Activated T-helper 2 cell treated with anti-CD3 and anti-CD28 coated beads, Interferon-gamma antibody, Interleukin-2, Interleukin-4, amounts not matched to agents 10 μg/mL and 5 μg/mL and 100 μg/mL, durations not matched to agents 14 hours and 24 hours and 36 hours (primary cell): ENCODE results near the gene RPS6KA4. TPM values are rescaled to one million over a fixed set of nuclear protein-coding genes. Genes with fewer than 3 reads are reported as not detected.
"Not testable (repeated sequence)": the region's sequence is repeated elsewhere in the genome, so short reads cannot be mapped to it uniquely, and the experiment has no call there.

Source experiments
- DNase-seq: peaks from one replicate; pipeline ENCODE4 v3.0.0; 2021; ENCODE audit warnings: low spot score
- H3K27ac Mint-ChIP-seq: one replicate; pipeline ENCODE4 v1.8.0; 2021; ENCODE audit warnings: mixed read lengths
- H3K27me3 Mint-ChIP-seq: one replicate; pipeline ENCODE4 v1.8.0; 2021; ENCODE audit warnings: low read depth, mixed read lengths
- H3K36me3 Mint-ChIP-seq: one replicate; pipeline ENCODE4 v1.8.0; 2021; ENCODE audit warnings: low read depth, mixed read lengths
- H3K4me1 Mint-ChIP-seq: one replicate; pipeline ENCODE4 v1.8.0; 2021; ENCODE audit warnings: low read depth, mixed read lengths
- H3K4me3 Mint-ChIP-seq: one replicate; pipeline ENCODE4 v1.8.0; 2021; ENCODE audit warnings: low read depth, mild to moderate bottlenecking, moderate library complexity, mixed read lengths
- H3K9me3 Mint-ChIP-seq: one replicate; pipeline ENCODE4 v1.8.0; 2021; ENCODE audit warnings: mixed read lengths
- intact Hi-C: fragments of 100-400 bp; cut with micrococcal nuclease; formaldehyde crosslinking; loops from one replicate; pipeline ENCODE4 v1.15.1; 2023
- total RNA-seq: library from RNA; stranded (reverse); gene quantifications from 2 replicates; pipeline ENCODE4 v1.2.3, GENCODE V29; 2022

RPS6KA4 gene
- total RNA-seq, 1 donor from 2014 or later: 38.7 TPM

DNA sequence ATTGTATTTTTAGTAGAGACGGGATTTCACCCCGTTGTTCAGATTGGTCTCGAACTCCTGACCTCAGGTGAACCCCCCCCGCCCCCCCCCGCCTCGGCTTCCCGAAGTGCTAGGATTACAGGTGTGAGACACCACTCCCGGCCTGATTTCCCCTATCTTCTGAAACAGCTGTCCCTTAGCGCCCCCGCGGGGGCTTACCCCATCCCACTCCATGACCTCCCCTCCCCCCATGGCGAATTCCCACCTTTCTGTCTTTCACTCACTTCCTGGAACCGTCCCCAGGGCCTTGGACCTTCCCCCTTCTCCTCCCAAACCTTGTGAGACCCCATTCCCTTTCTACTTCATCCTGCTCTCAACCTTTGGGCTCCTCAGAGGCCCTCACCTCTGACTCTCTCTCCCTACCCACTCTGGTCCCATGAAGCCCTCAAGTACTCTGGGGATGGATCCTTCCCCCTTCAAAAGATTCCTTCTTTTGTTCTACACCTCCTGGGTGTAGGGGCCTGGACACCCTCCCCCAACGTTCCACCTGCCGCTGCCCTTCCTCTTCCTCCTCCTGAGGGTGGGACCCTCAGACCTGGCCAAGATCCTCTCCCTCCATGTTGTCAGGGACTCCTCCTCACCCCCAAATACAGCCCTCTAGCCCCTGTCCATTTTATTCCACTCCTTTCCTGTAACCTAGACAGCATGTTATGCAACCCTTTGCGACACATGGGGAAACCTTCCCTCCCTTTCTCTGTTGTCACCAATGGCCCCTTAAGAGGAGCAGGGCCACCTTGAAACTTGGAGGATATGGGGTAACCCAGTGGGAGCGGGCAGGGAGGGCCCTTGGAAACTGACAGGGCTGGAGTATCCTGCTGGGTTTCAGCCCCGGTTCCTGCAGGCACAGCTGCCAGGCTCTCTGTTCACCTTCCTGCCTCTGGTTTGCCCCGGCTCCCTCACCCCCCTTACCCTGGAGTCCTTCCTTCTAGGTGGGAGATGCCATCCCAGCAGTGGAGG lies 39.9 kb upstream of the RPS6KA4 start:
- Mint-ChIP-seq H3K27me3 (no peaks in the 10 kb centered on the region), H3K36me3 (peaks cover 48% of the 10 kb centered on the region), H3K4me3 (peak overlapping the region; percentile 96), H3K27ac (peak overlapping the region; percentile 99), H3K4me1 (peaks cover 29% of the 10 kb centered on the region), H3K9me3 (no peaks in the 10 kb centered on the region)
- intact Hi-C loops: loop anchor here (2.0 kb wide), 1 partner anchor 14 kb away; no protein-coding TSS in a partner anchor
- DNase-seq: no peak

GRCh38 chr11:64320556-64320955 lies 38.4 kb upstream of the RPS6KA4 start:
- intact Hi-C loops: no loop called here
- H3K4me1 Mint-ChIP-seq: peaks cover 27% of the 10 kb centered on the region
- peak overlapping the region; percentile 53 for H3K27ac Mint-ChIP-seq
- no peaks in the 10 kb centered on the region for H3K9me3 Mint-ChIP-seq
- no peak overlapping the region for H3K4me3 Mint-ChIP-seq
- no peak for DNase-seq
- peaks cover 35% of the 10 kb centered on the region for H3K36me3 Mint-ChIP-seq
- no peaks in the 10 kb centered on the region for H3K27me3 Mint-ChIP-seq

DNA sequence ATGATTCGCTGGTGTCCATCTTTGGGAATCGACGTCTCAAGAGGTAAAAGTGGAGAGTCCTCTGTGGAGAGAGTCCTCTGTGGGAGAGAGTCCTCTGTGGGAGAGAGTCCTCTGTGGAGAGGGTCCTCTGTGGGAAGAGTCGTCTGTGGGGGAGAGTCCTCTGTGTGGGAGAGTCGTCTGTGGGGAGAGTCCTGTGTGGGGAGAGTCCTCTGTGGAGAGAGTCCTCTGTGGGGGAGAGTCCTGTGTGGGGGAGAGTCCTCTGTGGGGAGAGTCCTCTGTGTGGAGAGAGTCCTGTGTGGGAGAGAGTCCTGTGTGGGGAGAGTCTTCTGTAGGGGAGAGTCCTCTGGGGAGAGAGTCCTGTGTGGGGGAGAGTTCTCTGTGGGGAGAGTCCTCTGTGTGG lies 37.9 kb upstream of the RPS6KA4 start:
- Mint-ChIP-seq H3K27ac (peak overlapping the region; percentile 53), H3K27me3 (no peaks in the 10 kb centered on the region), H3K36me3 (peaks cover 35% of the 10 kb centered on the region), H3K4me3 (peak overlapping the region; percentile 40), H3K9me3 (no peaks in the 10 kb centered on the region), H3K4me1 (peaks cover 27% of the 10 kb centered on the region)
- intact Hi-C loops: no loop called here
- DNase-seq: no peak

DNA sequence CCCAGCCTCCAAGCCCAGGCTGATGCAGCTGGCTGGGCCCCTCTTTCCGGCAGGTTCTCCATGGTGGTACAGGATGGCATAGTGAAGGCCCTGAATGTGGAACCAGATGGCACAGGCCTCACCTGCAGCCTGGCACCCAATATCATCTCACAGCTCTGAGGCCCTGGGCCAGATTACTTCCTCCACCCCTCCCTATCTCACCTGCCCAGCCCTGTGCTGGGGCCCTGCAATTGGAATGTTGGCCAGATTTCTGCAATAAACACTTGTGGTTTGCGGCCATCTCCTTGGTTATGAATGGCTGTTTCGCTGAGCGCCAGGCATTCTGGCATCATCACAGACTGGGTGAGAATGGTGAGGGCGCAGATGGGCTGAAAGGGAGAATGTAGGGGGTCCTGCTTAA lies 37.4 kb upstream of the RPS6KA4 start:
- no peak for DNase-seq
- intact Hi-C loops: no loop called here
- Mint-ChIP-seq H3K36me3 (peaks cover 32% of the 10 kb centered on the region), H3K27ac (no peak overlapping the region), H3K4me1 (peaks cover 23% of the 10 kb centered on the region), H3K27me3 (no peaks in the 10 kb centered on the region), H3K9me3 (no peaks in the 10 kb centered on the region), H3K4me3 (no peak overlapping the region)

GRCh38 chr11:64322925-64323260 lies 36.1 kb upstream of the RPS6KA4 start:
- Mint-ChIP-seq H3K36me3 (peaks cover 23% of the 10 kb centered on the region), H3K27ac (no peak overlapping the region), H3K4me1 (peaks cover 18% of the 10 kb centered on the region), H3K4me3 (no peak overlapping the region), H3K9me3 (no peaks in the 10 kb centered on the region), H3K27me3 (no peaks in the 10 kb centered on the region)
- DNase-seq: no peak
- intact Hi-C loops: no loop called here

DNA sequence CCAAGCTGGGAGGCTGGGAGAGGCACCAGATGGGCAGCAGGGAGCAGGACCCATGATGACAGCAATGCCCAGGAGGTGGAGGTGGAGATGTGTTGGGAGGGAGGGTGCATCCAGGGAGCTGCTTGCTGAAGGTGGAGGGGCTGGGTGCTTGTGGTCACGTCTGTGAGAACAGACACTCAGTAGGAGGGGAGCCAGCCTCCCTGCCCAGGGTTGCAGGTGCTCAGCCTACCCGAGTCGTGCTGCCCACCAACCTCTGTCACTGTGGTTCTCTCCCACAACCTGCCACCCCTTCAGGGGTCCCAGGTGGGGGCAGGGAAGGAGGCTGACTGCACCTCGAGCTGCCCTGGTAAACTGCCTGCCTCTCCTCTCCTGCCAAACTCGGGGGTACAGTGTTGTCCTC lies 35.6 kb upstream of the RPS6KA4 start:
- Mint-ChIP-seq H3K4me3 (no peak overlapping the region), H3K9me3 (no peaks in the 10 kb centered on the region), H3K36me3 (peaks cover 23% of the 10 kb centered on the region), H3K27ac (no peak overlapping the region), H3K27me3 (no peaks in the 10 kb centered on the region), H3K4me1 (peaks cover 18% of the 10 kb centered on the region)
- no peak for DNase-seq
- intact Hi-C loops: no loop called here

GRCh38 chr11:64323984-64324383 lies 35.0 kb upstream of the RPS6KA4 start:
- H3K4me3 Mint-ChIP-seq, DNase-seq, H3K27me3 Mint-ChIP-seq, H3K9me3 Mint-ChIP-seq, intact Hi-C loops, H3K27ac Mint-ChIP-seq: not testable (repeated sequence)
- Mint-ChIP-seq H3K36me3 (peaks cover 23% of the 10 kb centered on the region), H3K4me1 (peaks cover 16% of the 10 kb centered on the region)

GRCh38 chr11:64324692-64325469 lies 34.1 kb upstream of the RPS6KA4 start:
- Mint-ChIP-seq H3K4me1 (peaks cover 9% of the 10 kb centered on the region), H3K27ac (no peak overlapping the region), H3K36me3 (peaks cover 23% of the 10 kb centered on the region), H3K9me3 (no peaks in the 10 kb centered on the region), H3K4me3 (no peak overlapping the region), H3K27me3 (no peaks in the 10 kb centered on the region)
- DNase-seq: no peak
- intact Hi-C loops: no loop called here

DNA sequence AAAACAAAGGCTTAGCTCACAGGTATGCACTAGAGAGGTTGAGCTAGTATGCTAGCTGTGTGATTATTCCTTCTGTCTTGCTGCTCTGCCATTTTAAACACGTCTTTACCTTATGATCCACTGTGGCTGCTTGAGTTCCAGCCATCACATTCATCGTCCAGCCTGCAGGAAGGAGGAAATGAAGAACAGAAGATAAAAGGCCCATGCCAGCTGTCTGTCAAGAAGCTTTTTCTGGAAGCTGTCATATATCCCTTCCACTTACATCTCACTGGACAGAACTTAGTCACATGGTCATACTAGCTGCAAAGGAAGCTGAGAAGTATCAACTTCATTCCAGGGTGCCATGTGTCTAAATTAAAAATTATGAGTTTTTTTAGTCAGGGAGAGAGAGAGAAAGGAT lies 31.6 kb upstream of the RPS6KA4 start:
- Mint-ChIP-seq H3K27ac (no peak overlapping the region), H3K4me1 (peaks cover 7% of the 10 kb centered on the region), H3K36me3 (no peaks in the 10 kb centered on the region), H3K4me3 (no peak overlapping the region), H3K9me3 (no peaks in the 10 kb centered on the region), H3K27me3 (no peaks in the 10 kb centered on the region)
- DNase-seq: no peak
- intact Hi-C loops: no loop called here

GRCh38 chr11:64327993-64328392 lies 31.0 kb upstream of the RPS6KA4 start:
- intact Hi-C loops: no loop called here
- Mint-ChIP-seq H3K9me3 (no peaks in the 10 kb centered on the region), H3K36me3 (no peaks in the 10 kb centered on the region), H3K27me3 (no peaks in the 10 kb centered on the region), H3K27ac (no peak overlapping the region), H3K4me1 (peaks cover 7% of the 10 kb centered on the region), H3K4me3 (no peak overlapping the region)
- DNase-seq: no peak

GRCh38 chr11:64330888-64331287 lies 28.1 kb upstream of the RPS6KA4 start:
- Mint-ChIP-seq H3K27ac (no peak overlapping the region), H3K4me1 (peaks cover 15% of the 10 kb centered on the region), H3K4me3 (no peak overlapping the region), H3K27me3 (no peaks in the 10 kb centered on the region), H3K9me3 (no peaks in the 10 kb centered on the region), H3K36me3 (peaks cover 5% of the 10 kb centered on the region)
- DNase-seq: no peak
- intact Hi-C loops: loop anchor here (2.0 kb wide), 1 partner anchor 26 kb away; the partner anchor contains the start of gene ESRRA

- peak overlapping the region; percentile 83 for H3K27ac Mint-ChIP-seq
- H3K4me1 Mint-ChIP-seq: peaks cover 15% of the 10 kb centered on the region
- H3K9me3 Mint-ChIP-seq: no peaks in the 10 kb centered on the region
- H3K27me3 Mint-ChIP-seq: no peaks in the 10 kb centered on the region
- H3K36me3 Mint-ChIP-seq: peaks cover 5% of the 10 kb centered on the region
- intact Hi-C loops: loop anchor here (2.0 kb wide), 2 partner anchors 13 to 27 kb away; partner anchors contain the start of genes ESRRA and PRDX5
- no peak overlapping the region for H3K4me3 Mint-ChIP-seq
- peak; percentile 65 for DNase-seq
These were observed 27.2 kb upstream of the RPS6KA4 start for GRCh38 chr11:64331569-64332371.
